HepG2 (cell line): Measurements from ENCODE around the gene LAMA5. TPM values are rescaled to one million over a fixed set of nuclear protein-coding genes. Genes with fewer than 3 reads are reported as not detected.

ENCODE experiments used
- AFF4 ChIP-seq: sonication (generic); formaldehyde crosslinking; IDR thresholded peaks from 2 replicates; pipeline ENCODE4 v1.4.0; 2020; ENCODE audit warnings: missing genetic modification reagents
- CENPX ChIP-seq: sonication (generic); formaldehyde crosslinking; IDR thresholded peaks from 2 replicates; pipeline ENCODE4 v1.9.0; 2021; ENCODE audit warnings: mild to moderate bottlenecking, missing genetic modification reagents, moderate library complexity
- DRAP1 ChIP-seq: IDR thresholded peaks from 2 replicates; pipeline ENCODE4 v1.6.1; 2016; ENCODE audit warnings: missing genetic modification reagents, missing compliant biosample characterization
- FOXC1 ChIP-seq: sonication (generic); formaldehyde crosslinking; IDR thresholded peaks from 2 replicates; pipeline ENCODE4 v1.8.0; 2022; ENCODE audit warnings: mild to moderate bottlenecking, missing genetic modification reagents, borderline replicate concordance
- FOXK1 ChIP-seq: sonication (generic); formaldehyde crosslinking; IDR thresholded peaks from 2 replicates; pipeline ENCODE4 v1.4.0; 2020; ENCODE audit warnings: low read depth, missing genetic modification reagents, borderline replicate concordance
- MTERF4 ChIP-seq: sonication (generic); formaldehyde crosslinking; IDR thresholded peaks from 2 replicates; pipeline ENCODE4 v1.8.0; 2023; ENCODE audit warnings: mild to moderate bottlenecking, missing genetic modification reagents
- SNAPC4 ChIP-seq: sonication (generic); formaldehyde crosslinking; IDR thresholded peaks from 2 replicates; pipeline ENCODE4 v1.4.0; 2020; ENCODE audit warnings: mild to moderate bottlenecking, missing genetic modification reagents
- ZBTB8A ChIP-seq: sonication (generic); formaldehyde crosslinking; IDR thresholded peaks from 2 replicates; pipeline ENCODE4 v1.4.0; 2020; ENCODE audit warnings: mild to moderate bottlenecking, low read depth, missing genetic modification reagents, borderline replicate concordance
- ZMAT5 ChIP-seq: sonication (generic); formaldehyde crosslinking; IDR thresholded peaks from 2 replicates; pipeline ENCODE4 v1.5.0; 2020; ENCODE audit warnings: mild to moderate bottlenecking, low read depth, missing genetic modification reagents, borderline replicate concordance
- ZNF253 ChIP-seq: sonication (generic); formaldehyde crosslinking; IDR thresholded peaks from 2 replicates; pipeline ENCODE4 v1.8.0; 2022; ENCODE audit warnings: mild to moderate bottlenecking, missing genetic modification reagents, borderline replicate concordance
- ZNF256 ChIP-seq: sonication (generic); formaldehyde crosslinking; conservative IDR thresholded peaks from 2 replicates; pipeline ENCODE4 v1.4.0; 2020; ENCODE audit warnings: missing genetic modification reagents
- ZNF383 ChIP-seq: sonication (generic); formaldehyde crosslinking; IDR thresholded peaks from 2 replicates; pipeline ENCODE4 v1.4.0; 2020; ENCODE audit warnings: missing genetic modification reagents, mild to moderate bottlenecking, borderline replicate concordance
- ZNF672 ChIP-seq: sonication (generic); formaldehyde crosslinking; IDR thresholded peaks from 2 replicates; pipeline ENCODE4 v1.8.1; 2022; ENCODE audit warnings: missing genetic modification reagents
- ZNF878 ChIP-seq: sonication (generic); formaldehyde crosslinking; IDR thresholded peaks from 2 replicates; pipeline ENCODE4 v1.8.1; 2023; ENCODE audit warnings: mild to moderate bottlenecking, missing genetic modification reagents, moderate library complexity
- polyA plus RNA-seq, 8 experiments: library from polyadenylated mRNA; depleted of rRNA in 3 of 8; stranded (reverse) in 7 of 8; unstranded in 1 of 8; fragments of >200 nt; fragmentation: Illumina TruSeq in 4 of 8; extraction: Trizol in 4 of 8; gene quantifications; 2 replicates each; pipeline versions ENCODE4 v1.2.1 to v1.2.3, GENCODE V29; 2011 to 2016; ENCODE audit warnings: low read depth in 4 of 8, missing spikeins in 1 of 8, mixed read lengths in 1 of 8; ENCODE audit not compliant: insufficient read depth in 1 of 8
- total RNA-seq, 5 experiments: library from RNA; depleted of rRNA; stranded (reverse); fragments of >200 nt; fragmentation: Illumina TruSeq; extraction: Trizol; gene quantifications; 2 replicates each; pipeline ENCODE4 v1.2.3, GENCODE V29; 2016; ENCODE audit warnings: low read depth in 1 of 5

LAMA5 gene
- total and polyA plus RNA-seq, 2 of the 13 experiments (the other 11 are each of a cell fraction or from before 2014, with no cell fraction given), result 21.0 to 44.7 TPM

GRCh38 chr20:62302341-62303061 lies 64.6 kb downstream of the LAMA5 start, which contains the start of gene ADRM1 (continued):
- TF ChIP-seq ZNF253 (CRISPR knock-in tag) (no peak), SNAPC4 (CRISPR knock-in tag) (0 out of 2 replicates have a peak, but pooled peaks have one; percentile 4), DRAP1 (CRISPR knock-in tag) (peak; percentile 61; the same call in 1 of the 2 replicates), MTERF4 (CRISPR knock-in tag) (no peak; the same call in 1 of the 2 replicates), CENPX (no peak), ZMAT5 (CRISPR knock-in tag) (no peak), AFF4 (CRISPR knock-in tag) (no peak), FOXK1 (CRISPR knock-in tag) (peak; percentile 98), FOXC1 (CRISPR knock-in tag) (peak; percentile 99), ZNF878 (no peak), ZNF672 (CRISPR knock-in tag) (no peak), ZNF383 (CRISPR knock-in tag) (no peak), ZNF256 (peak; percentile 51; the same call in 1 of the 2 replicates), ZBTB8A (CRISPR knock-in tag) (no peak)
